GM19328 (cell line): Measurements from ENCODE around the gene CDH13.

Experiments
- ATAC-seq: cut with Tn5 transposase; IDR thresholded peaks from one replicate; pipeline ENCODE4 v1.9.1; 2021; ENCODE audit warnings: mild to moderate bottlenecking, moderate library complexity; ENCODE audit not compliant: unreplicated experiment

Gene CDH13

DNA sequence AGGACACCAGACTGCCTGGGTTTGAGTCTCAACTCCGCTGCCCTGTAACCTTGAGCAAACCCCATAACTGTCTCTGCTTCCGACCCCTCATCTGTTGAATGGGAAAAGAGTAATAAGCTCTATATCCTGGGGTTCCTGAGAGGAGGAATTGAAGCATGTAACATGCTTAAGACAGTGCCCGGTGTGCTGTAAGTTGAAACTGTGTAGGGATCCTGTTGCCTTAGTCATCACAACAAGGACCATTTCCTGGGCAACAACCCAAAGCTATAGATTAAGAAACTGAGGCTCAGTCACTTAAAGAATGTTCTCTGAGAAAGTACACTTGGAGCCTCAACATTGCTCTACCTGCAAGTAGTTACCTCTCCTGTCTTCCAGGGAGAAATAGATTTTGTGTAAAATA lies 23.0 kb downstream of the CDH13 start:
- ATAC-seq: no peak

DNA sequence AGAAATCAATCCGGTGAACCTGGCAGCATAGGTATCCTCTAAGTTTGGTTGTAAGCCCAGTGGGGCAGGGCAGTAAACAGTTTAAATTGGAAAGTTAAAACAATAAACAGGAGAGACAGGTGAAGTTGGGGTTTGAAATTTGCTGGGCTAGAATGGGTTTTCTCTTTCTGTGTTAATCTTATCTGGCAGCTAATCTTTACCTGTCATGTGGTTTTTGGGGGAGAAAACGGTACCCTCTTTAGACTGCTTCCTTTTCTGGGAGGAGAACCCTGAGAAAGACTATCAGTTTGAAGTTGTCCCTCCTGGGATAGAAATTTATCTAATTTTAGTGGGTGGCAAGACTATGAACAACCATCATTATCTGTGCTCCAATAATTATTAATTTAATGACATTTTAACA lies 24.0 kb downstream of the CDH13 start:
- ATAC-seq: no peak

DNA sequence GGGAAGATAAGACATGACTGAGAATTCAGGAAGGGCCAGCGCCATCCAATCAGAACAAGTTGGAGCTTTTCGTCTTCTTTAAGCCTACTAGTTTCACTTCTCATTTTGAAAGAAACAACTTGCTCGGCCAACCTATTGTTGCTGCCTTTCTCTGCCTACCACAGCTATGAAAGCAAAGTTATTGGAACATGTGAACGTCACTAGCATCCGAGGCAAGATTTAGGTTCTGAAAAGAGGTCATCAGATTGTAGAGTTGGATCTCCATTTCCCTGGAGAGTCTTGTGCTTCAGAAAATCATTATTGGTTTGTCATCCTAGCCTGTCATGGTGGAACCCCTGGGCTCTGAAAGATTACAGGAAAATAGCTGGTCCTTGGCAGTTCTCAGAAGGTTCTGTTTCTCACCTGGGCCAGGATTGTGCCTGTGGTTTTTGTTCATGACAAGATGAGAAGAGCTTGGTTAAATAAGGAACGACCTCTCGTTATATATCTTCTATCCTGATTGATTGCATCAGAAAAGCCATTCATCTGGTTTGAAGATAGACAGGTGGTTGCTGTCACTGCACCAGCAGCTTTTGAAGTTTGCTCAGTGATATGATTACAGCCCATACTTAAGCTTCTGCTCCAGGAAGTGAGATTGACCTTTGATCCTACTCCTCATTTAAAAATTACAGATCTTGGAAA lies 25.3 kb downstream of the CDH13 start:
- peak; percentile 61 for ATAC-seq

DNA sequence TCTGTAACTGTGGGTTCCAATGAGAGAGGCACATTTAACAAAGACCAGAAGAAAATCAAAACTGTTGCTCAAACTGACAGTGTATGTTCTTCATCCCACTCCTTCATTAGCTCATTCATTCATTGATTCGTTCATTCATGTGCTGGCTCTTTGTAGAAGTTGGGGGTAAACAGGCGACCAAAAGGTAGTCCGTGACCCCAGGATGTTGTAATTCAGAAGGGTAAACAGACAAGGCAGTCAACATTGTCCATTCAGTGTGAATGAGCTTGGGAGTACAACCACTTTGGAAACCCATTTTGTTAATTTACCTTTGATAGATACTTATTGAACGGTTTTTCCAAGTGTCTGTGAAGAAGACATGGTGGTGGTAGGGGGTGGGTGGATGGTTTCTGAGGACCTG lies 26.1 kb downstream of the CDH13 start:
- ATAC-seq: no peak

DNA sequence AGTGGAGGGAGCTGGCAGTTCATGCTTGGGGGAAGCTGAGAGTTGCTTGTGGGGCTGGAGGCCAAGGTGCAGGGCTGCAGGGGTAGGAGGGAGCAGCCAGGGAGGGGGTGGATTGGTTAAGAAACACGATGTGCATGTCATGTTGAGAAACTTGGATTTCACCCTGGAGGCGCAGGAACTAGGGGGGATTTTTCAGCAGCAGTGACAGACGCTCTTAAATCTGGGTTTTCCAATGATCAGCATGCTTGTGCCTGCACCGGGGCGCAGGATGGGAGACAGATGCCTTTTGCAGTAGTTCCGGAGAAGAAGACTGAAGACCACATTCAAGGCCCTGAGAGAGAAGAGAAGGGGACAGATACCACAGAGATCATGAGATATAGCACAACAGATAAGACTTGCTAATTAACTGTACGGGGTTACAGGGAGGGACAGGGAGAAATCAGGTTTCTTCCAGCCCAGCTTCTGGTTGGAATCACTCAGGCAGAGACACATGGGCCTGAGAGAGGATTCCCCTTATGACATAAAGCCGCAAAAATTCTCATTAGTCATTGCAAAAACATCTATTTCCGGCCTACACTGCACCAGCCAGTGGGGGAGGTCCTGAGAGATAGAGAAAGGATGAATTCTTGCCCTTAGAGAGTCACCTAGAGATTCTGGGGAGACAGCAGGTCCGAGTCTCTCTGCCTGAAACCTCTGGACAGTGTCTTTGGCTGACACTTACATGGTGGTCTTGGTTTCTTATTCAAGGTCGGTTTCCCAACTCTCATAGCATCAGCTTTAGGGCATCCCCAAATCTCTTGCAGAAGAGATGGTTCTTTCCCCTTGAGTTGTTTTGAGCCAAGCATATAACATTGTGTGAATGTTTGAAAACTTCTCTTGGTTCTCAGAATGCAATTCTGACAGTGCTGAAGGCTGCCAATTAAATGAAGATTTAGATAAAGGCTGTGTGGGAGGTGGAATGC lies 27.1 kb downstream of the CDH13 start:
- peak; percentile 58 for ATAC-seq

DNA sequence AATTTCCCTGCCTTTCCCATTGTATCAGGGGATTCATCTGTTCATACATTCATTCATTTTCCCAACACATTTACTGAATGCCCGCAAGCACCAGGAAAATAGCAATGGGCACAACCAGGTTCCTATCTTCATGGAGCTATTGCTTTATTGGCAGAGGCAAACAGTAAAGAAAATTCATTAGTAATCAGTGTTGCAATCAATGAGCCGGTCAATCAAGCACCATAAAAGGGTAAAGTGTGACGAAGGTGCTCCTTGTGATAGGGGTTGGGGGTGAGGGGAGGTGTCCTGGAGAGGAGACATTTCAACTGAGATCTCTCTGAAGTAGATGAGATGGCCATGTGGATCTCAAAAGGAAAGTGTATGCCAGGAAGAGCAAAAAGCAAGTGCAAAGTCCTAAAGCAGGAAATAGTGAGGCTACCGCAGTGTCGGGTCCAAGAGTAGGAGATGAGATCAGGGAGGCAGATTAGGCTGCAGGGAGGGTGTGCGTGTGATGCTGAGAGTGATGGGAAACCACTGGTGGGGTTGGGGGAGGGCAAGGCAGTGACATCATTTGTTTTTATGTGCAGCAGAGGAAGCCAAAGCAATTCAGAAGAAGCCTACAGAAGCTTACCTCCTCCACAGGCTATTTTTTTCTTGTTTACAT lies 28.4 kb downstream of the CDH13 start:
- ATAC-seq: no peak

DNA sequence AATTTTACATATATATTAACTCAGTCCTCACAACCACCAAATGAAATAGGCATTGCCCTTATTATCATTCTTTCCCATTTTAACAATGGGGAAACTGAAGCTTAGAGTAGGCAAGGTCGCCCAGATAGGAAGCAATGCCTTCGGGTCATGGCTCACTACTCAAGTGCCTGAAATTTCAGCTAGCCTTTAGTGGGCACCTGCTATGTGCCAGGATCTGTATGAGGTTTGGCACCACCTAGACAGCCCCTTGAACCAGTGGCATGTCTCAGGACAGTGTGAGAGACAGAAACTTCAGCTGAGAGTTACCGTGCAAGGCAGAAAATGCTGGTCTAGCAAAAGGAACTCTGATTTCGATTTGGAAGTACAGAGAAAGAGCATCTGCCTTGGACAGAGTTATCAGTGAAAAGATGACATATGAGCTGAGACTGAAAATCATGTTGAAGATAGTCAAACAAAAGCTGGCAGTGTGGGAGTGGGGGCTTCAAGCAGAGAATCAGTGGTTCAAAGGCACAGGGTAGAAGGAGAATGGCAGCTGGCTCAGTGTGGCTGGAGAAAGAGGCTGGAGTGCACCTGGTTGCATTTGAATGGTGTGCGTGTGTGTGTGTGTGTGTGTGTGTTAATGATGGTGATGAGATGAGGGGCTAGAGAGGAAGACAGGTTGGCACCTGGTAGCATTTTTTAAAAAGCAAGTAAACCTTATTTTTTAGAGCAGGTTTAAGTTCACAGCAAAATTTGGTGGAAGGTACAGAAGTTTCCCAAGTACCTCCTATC lies 29.1 kb downstream of the CDH13 start:
- ATAC-seq: no peak

DNA sequence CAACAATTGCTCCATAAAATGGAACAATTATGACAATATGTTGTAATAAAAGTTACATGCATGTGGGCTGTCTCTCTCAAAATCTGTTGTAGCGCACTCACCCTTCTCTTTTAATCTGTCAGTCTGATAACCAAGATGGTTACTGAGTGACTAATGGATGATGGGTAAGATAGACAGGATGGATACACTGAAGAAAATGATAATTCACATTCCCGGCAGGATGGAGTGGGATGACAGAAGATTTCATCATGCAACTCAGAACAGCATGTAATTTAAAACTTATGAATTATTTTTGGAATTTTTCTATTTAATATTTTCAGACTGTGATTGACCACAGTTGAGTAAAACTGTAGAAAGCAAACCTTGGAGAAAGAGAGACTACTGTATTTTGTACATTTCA lies 30.5 kb downstream of the CDH13 start:
- ATAC-seq: no peak

DNA sequence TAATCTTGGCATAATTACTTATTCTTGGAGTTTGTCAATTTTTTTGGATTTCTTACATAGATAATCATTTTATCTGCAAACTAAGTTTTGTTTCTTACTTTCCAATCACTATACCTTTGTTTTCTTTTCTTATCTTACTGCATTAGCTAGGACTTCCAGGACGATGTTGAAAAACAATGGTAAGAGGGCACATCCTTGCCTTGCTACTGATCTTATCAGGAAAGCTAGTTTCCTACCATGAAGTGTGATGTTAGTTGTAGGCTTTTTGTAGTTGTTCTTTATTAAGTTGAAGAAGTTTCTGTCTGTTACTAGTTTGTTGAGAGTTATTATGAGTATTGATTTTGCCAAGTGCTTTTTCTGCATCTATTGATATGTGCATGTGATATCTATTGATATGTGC lies 31.0 kb downstream of the CDH13 start:
- no peak for ATAC-seq

DNA sequence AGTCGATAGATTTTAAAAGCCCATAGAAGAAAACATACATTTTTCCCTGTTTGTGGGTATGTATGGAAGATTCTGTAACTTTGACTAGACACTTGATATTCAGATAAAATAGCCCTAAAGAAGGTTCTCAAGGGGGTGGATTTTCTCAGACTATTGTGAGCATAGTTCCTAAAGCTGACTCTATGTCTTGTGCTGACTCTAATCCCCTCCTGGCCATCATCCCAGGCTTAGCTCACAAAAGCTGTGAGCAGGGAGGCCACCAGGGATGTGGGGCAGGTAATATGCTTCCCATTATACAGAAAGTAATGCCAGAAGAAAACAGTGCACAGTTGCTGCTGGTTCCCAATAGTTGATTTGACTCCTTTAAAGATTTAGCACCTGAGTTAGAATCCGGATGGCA lies 32.0 kb downstream of the CDH13 start:
- ATAC-seq: no peak

DNA sequence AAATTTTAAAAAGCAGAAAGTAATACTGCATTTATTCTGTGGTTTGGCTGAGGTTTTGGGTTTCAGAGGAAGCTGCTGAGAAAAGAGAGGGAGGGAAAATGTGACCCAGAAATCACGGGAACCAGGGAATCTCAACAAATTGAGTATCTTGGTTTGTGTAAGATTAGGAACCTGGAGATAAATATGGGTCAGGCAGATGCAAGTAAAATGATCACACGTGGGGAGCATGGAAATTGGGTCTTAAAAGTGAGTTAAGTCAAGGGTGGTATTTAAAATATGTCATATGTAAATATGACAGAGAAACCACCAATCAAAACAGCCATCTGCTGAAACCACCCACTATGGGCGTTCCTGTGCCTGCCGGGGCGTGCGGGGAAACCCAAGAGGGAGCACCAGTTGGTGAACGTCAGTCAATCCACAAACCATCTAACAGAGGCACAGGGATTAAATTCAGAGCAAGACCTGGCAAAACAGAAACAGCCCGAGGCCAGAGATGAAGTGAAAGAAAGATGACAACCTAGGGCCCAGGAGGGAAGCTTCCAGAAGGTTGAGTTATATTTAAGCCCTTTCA lies 33.4 kb downstream of the CDH13 start:
- no peak for ATAC-seq

DNA sequence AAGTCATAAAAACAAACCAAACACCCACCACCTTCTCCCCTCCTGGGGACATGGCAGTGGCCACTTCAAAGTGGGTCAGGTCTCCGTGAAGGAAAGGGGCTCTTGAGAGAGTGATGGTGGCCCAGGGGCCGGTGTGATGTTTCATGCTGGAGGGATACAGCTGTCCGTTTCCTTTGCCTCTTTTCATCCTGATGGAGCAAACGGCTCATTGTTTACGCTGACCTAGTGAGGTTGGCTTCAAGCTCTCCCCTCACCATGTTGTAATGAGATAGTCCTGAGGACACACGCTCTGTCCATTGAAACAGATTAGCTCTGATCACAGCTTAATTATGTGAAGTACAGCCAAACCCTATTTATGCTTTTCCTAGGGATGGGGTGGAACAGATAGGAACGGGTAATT lies 34.2 kb downstream of the CDH13 start:
- no peak for ATAC-seq

DNA sequence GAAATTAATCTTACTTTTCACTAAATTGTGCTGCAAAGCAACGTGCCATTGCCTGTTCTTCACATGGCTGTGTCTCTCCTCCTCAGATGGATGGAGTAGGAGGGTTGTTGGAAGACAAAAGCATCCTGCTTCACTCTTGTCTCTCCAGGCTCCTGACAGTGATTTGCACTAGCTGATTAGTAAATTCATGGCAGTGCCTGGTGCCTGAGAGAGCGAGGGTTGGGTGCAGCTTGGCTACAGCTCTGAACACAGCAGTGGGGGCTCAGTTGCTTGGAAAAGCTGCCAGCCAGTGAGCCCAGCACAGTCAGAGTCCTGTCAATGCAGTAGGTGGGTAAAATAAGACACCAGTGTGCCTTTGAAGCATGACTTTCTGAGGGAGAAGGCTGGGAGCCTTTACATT lies 37.4 kb downstream of the CDH13 start:
- ATAC-seq: no peak

DNA sequence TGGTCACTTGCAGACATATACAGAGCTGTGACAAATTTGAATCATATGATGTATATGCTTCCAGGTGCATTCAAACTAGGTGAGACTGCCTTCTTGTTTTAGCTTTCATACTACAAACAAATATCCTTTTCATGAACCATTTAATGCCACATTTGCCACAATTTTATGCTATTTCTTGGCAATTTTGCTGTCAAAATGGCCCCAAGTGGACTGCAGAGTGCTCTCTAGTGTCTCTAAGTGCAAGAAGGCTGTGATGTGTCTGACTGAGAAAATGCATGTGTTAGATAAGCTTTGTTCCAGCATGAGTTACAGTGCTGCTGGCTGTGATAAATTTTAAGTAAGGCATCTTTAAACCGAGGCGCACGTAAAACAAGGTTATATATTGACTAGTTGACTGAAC lies 38.3 kb downstream of the CDH13 start:
- no peak for ATAC-seq

DNA sequence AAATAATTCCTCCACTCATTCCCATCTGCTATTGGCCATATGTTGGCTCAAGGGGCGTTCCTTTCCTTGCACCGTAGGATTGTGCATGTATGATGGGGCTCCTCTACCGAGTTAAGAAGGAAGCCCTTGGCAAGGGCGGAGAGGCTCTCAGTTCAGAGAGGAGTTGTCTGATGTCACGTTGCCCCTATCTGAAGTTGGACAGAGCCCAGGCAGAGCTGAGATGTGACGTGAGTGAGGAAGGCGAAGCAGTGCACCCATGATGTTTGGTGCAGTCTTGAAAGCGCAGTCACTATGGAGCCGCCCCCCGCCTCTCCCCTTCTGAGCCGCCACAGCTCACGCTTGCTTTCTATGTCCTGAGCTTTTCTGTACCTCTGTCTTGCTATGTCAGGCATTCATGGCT lies 40.7 kb downstream of the CDH13 start:
- ATAC-seq: no peak

DNA sequence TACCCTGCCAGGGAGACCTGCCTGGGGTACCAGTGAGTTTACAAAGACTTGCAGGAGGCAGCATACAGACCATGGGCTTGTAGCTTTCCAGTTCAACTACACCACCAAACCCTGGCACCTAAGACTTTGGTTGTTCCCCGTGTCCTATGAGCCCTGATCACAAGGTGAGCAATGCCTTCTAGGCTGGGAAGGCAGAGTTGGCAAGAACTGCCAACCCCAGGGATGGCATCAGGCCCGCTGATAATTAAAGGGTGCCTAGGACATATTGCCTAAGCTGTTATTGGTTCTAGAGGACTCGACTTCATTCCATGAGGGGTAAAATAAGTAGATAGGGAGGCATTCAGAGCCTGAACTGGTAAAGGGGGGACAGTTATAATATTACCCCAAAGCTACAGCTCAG lies 41.3 kb downstream of the CDH13 start:
- ATAC-seq: no peak

DNA sequence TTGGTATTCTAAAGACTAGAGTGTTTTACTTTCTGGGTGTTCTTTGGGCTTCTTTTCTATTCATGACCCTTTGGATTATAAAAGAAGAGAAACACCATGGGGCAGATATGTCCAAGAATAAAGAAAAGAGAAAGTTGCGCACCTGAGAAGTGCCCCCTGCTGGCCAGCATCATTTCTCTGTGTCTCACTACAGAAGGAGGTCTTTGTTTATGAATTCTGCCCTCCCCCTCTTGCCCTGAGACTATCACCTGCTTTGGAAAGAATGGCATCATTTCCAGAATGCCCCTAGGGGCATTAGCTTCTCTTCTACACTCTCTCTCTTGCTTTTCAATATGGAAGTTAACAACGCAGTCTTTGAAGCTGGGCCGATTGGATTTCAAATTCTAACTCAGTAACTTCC lies 45.0 kb downstream of the CDH13 start:
- ATAC-seq: no peak

DNA sequence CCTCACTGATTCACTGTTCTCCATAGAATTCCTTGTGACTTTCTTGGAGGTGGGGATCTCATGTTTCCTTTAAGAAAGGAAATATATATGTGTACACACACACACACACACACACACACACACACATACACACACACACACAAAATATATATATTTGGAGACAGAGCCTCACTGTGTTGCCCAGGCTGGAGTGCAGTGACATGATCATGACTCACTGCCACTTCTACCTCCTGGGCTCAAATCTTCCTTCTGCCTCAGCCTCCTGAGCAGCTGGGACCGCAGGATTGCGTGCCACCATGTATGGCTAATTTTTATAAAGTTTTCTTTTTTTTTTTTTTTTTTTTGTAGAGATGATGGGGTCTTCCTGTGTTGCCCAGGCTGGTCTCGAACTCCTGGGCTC lies 45.9 kb downstream of the CDH13 start:
- no peak for ATAC-seq

DNA sequence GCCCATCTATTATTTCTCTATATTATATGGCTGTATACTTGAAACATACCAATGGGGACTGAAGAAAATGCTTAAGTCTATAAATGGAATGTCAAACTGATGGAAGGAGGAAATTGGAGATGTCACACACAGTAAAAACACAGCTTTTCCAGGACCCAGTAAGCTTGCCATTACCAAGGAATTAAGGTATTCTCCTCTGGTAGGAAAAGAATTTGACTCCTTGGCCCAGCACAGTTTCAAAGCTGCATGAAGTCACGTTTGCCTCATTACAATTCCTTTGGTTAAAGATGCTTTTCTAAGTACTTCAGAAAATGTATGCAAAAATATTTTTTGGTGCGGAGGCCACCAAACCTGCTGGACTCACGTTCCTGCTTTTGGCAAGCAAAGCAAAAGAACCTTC lies 48.5 kb downstream of the CDH13 start:
- no peak for ATAC-seq

DNA sequence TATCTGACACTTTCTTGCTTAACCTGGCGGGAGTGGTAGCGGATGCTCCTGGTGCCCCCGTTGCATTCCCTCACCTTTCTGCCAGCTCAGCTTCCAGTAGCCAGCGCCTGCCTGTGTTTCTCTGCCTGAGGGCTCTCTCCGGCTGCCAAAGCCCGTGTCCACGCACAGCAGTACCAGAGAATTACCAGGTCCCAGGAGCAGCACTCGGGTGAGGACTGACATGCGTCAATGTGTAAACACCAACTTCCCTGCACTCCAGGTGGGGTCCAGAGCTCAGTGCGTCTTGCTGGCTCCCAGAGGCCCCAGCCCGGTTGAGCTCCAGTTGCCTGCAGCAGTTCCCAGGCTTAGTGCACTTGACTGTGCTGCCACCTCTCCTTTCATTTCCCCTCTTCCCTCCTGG lies 54.8 kb downstream of the CDH13 start:
- ATAC-seq: no peak

DNA sequence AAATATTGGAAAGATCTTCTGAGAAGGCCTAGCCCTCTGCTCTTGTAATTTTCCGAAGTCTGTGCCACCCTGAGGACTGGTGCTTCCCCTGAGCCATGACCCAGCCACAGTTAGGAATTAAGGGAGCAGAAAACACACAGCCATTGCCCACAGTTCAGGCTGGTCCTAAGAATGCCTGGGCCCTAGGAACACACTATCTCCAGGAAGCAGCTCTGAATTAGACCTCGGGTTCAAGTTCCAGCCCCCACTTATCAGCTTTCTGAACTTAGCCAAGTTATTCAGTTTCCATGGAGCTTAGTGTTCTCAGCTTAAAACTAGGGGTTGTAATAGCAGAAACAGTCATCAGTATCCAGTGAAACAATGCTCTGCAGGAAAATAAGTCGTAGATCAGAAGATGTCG lies 56.0 kb downstream of the CDH13 start:
- no peak for ATAC-seq
